Activated CD4-positive, alpha-beta T cell treated with anti-CD3 and anti-CD28 coated beads, Interleukin-2, amount 10 ng/mL, durations not matched to agents 24 days and 14 days (primary cell): ENCODE data around the gene CDYL. TPM values are rescaled to one million over a fixed set of nuclear protein-coding genes. Genes with fewer than 3 reads are reported as not detected.

ENCODE experiments used
- DNase-seq: peaks from one replicate; pipeline ENCODE4 v3.0.0; 2022
- H3K27ac Mint-ChIP-seq: one replicate; pipeline ENCODE4 v1.8.0; 2022; ENCODE audit warnings: mild to moderate bottlenecking, mixed read lengths
- H3K27me3 Mint-ChIP-seq: one replicate; pipeline ENCODE4 v1.8.0; 2022; ENCODE audit warnings: mixed read lengths
- H3K36me3 Mint-ChIP-seq: one replicate; pipeline ENCODE4 v1.8.0; 2022; ENCODE audit warnings: low read depth, mild to moderate bottlenecking, mixed read lengths
- H3K4me1 Mint-ChIP-seq: one replicate; pipeline ENCODE4 v1.8.0; 2021; ENCODE audit warnings: mixed read lengths
- H3K4me3 Mint-ChIP-seq: one replicate; pipeline ENCODE4 v1.8.0; 2022; ENCODE audit warnings: mild to moderate bottlenecking, moderate library complexity, mixed read lengths
- H3K9me3 Mint-ChIP-seq: one replicate; pipeline ENCODE4 v1.8.0; 2021; ENCODE audit warnings: mixed read lengths
- intact Hi-C: fragments of 100-400 bp; cut with micrococcal nuclease; formaldehyde crosslinking; loops from one replicate; pipeline ENCODE4 v1.15.1; 2023
- total RNA-seq: library from RNA; stranded (reverse); gene quantifications from 2 replicates; pipeline ENCODE4 v1.2.3, GENCODE V29; 2022

The CDYL gene
- total RNA-seq, 1 donor from 2014 or later: 23.4 TPM

DNA sequence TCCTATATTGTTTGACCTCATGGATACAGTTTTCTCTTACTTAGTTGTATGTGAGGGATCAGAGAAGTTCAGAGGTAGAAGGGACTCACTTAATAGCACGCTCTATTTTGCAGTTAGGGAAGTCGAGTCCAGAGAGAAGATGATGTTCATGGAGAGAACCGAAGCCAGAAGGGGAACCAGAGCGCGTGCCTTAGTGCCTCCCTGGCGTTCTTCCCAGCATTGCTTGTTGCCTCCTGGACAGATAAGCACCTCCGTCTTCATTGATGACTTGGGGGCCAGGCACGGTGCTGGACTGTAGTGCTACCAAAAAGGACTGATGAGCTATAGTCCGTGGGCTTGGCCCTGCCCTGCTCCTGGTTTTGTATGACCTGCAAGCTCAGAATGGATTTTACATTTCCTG lies 117.8 kb downstream of the CDYL start:
- H3K4me3 Mint-ChIP-seq: no peak overlapping the region
- H3K9me3 Mint-ChIP-seq: no peaks in the 10 kb centered on the region
- H3K27ac Mint-ChIP-seq: peak overlapping the region; percentile 34
- DNase-seq: peak; percentile 26
- intact Hi-C loops: no loop called here
- peaks cover 23% of the 10 kb centered on the region for H3K36me3 Mint-ChIP-seq
- no peaks in the 10 kb centered on the region for H3K27me3 Mint-ChIP-seq
- H3K4me1 Mint-ChIP-seq: no peaks in the 10 kb centered on the region

- Mint-ChIP-seq H3K9me3 (no peaks in the 10 kb centered on the region), H3K4me1 (no peaks in the 10 kb centered on the region), H3K27me3 (no peaks in the 10 kb centered on the region), H3K27ac (no peak overlapping the region), H3K4me3 (no peak overlapping the region), H3K36me3 (peaks cover 30% of the 10 kb centered on the region)
- intact Hi-C loops: no loop called here
- DNase-seq: peak; percentile 26
These were observed 119.8 kb downstream of the CDYL start for GRCh38 chr6:4895971-4896370.

- Mint-ChIP-seq H3K4me1 (no peaks in the 10 kb centered on the region), H3K4me3 (no peak overlapping the region), H3K27ac (no peak overlapping the region), H3K36me3 (peaks cover 30% of the 10 kb centered on the region), H3K27me3 (no peaks in the 10 kb centered on the region), H3K9me3 (no peaks in the 10 kb centered on the region)
- DNase-seq: peak; percentile 25
- intact Hi-C loops: no loop called here
These were observed 120.2 kb downstream of the CDYL start for GRCh38 chr6:4896401-4896800.

GRCh38 chr6:4899249-4900034 lies 123.2 kb downstream of the CDYL start:
- intact Hi-C loops: no loop called here
- Mint-ChIP-seq H3K36me3 (peaks cover 22% of the 10 kb centered on the region), H3K4me3 (no peak overlapping the region), H3K4me1 (peaks cover 2% of the 10 kb centered on the region), H3K27me3 (no peaks in the 10 kb centered on the region), H3K9me3 (no peaks in the 10 kb centered on the region), H3K27ac (no peak overlapping the region)
- peak; percentile 34 for DNase-seq

- intact Hi-C loops: no loop called here
- DNase-seq: peak; percentile 42
- Mint-ChIP-seq H3K9me3 (no peaks in the 10 kb centered on the region), H3K4me3 (no peak overlapping the region), H3K36me3 (peaks cover 15% of the 10 kb centered on the region), H3K27me3 (no peaks in the 10 kb centered on the region), H3K4me1 (peaks cover 10% of the 10 kb centered on the region), H3K27ac (no peak overlapping the region)
These were observed 125.3 kb downstream of the CDYL start for GRCh38 chr6:4901386-4902061.

DNA sequence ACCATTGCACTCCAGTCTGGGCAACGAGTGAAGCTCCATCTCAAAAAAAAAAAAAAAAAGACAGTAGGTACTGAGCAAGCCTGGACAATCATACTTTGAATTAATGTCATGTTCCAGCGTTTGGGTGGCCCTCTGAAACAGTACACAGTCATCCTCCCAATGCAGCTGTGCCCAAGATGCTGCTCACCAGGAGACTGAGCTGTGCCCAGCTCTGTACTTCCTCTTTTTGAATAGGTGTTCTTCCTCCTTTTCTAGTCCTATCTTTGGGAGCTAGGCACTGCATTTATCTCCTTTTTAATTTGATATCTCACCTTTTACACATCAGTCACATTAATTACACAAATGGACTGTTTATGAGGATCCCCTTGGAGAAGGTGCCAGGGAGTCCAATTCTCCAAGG lies 126.2 kb downstream of the CDYL start:
- no peaks in the 10 kb centered on the region for H3K9me3 Mint-ChIP-seq
- peak; percentile 32 for DNase-seq
- H3K36me3 Mint-ChIP-seq: peaks cover 15% of the 10 kb centered on the region
- intact Hi-C loops: no loop called here
- H3K27ac Mint-ChIP-seq: no peak overlapping the region
- peaks cover 17% of the 10 kb centered on the region for H3K4me1 Mint-ChIP-seq
- H3K27me3 Mint-ChIP-seq: no peaks in the 10 kb centered on the region
- no peak overlapping the region for H3K4me3 Mint-ChIP-seq

DNA sequence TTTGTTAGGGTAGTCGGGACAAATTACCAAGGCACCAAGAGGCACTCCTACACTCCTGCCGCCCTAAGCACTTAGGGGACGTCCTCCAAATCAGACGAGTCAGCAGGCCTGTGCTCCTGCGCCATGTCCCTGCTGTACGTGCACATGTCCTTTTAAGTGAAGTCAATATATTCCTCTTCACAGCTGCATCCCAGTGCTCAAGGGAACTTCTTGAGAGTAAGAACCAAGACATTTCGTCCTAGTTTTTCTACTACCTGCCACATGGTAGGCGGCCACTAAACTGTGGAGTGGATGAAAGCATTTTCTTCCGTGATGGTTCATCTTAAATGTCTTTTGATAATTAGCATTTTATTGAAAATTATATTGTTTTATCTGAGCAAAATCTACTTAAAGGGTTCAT lies 126.9 kb downstream of the CDYL start:
- intact Hi-C loops: no loop called here
- Mint-ChIP-seq H3K9me3 (no peaks in the 10 kb centered on the region), H3K27ac (no peak overlapping the region), H3K4me1 (peaks cover 24% of the 10 kb centered on the region), H3K4me3 (no peak overlapping the region), H3K27me3 (no peaks in the 10 kb centered on the region), H3K36me3 (peaks cover 12% of the 10 kb centered on the region)
- no peak for DNase-seq

GRCh38 chr6:4903751-4904370 lies 127.7 kb downstream of the CDYL start:
- Mint-ChIP-seq H3K36me3 (peaks cover 16% of the 10 kb centered on the region), H3K9me3 (no peaks in the 10 kb centered on the region), H3K27ac (no peak overlapping the region), H3K27me3 (no peaks in the 10 kb centered on the region), H3K4me3 (no peak overlapping the region), H3K4me1 (peaks cover 29% of the 10 kb centered on the region)
- intact Hi-C loops: no loop called here
- DNase-seq: no peak

DNA sequence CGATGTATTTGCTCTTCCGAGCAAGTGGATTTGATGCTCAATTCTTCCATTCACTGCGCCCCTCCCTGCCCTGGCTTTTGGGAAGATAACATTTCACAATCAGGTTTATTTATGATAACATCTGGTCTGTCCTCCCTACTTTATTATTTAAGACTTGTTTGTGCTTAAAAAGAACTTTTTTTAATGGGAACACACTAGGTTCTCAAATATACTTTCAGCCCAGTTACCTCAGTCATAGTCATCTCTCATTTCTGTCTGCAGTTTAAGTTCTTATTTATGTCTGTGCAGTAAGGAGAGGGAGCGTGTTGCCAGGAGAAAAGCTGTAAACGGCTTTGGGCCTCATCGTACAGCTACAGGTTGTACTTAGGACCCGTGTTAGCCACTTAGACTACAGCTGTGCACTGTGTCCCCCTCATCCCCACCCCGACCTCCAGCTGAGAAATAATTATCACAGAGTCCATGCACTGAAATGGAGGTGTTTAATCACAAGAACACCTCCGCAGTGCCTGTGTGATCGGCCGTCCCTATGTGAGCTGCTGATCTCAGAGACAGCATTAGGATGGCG lies 128.3 kb downstream of the CDYL start:
- no peak overlapping the region for H3K27ac Mint-ChIP-seq
- peaks cover 12% of the 10 kb centered on the region for H3K36me3 Mint-ChIP-seq
- H3K4me1 Mint-ChIP-seq: peaks cover 30% of the 10 kb centered on the region
- no peak overlapping the region for H3K4me3 Mint-ChIP-seq
- DNase-seq: no peak
- no peaks in the 10 kb centered on the region for H3K9me3 Mint-ChIP-seq
- no peaks in the 10 kb centered on the region for H3K27me3 Mint-ChIP-seq
- intact Hi-C loops: no loop called here

GRCh38 chr6:4905826-4906225 lies 129.6 kb downstream of the CDYL start:
- H3K9me3 Mint-ChIP-seq: no peaks in the 10 kb centered on the region
- DNase-seq: no peak
- no peaks in the 10 kb centered on the region for H3K27me3 Mint-ChIP-seq
- no peak overlapping the region for H3K27ac Mint-ChIP-seq
- H3K4me3 Mint-ChIP-seq: peak overlapping the region; percentile 66
- peaks cover 35% of the 10 kb centered on the region for H3K4me1 Mint-ChIP-seq
- peaks cover 10% of the 10 kb centered on the region for H3K36me3 Mint-ChIP-seq
- intact Hi-C loops: no loop called here

- Mint-ChIP-seq H3K4me3 (peak overlapping the region; percentile 66), H3K27ac (peak overlapping the region; percentile 69), H3K27me3 (no peaks in the 10 kb centered on the region), H3K36me3 (peaks cover 10% of the 10 kb centered on the region), H3K4me1 (peaks cover 35% of the 10 kb centered on the region), H3K9me3 (no peaks in the 10 kb centered on the region)
- DNase-seq: peak; percentile 64
- intact Hi-C loops: no loop called here
These were observed 130.4 kb downstream of the CDYL start for GRCh38 chr6:4906293-4907276.

GRCh38 chr6:4907602-4908001 lies 131.4 kb downstream of the CDYL start:
- Mint-ChIP-seq H3K4me1 (peaks cover 34% of the 10 kb centered on the region), H3K9me3 (no peaks in the 10 kb centered on the region), H3K36me3 (peaks cover 8% of the 10 kb centered on the region), H3K27me3 (no peaks in the 10 kb centered on the region), H3K27ac (peak overlapping the region; percentile 80), H3K4me3 (peak overlapping the region; percentile 65)
- intact Hi-C loops: no loop called here
- DNase-seq: no peak

GRCh38 chr6:4908062-4908461 lies 131.9 kb downstream of the CDYL start:
- H3K36me3 Mint-ChIP-seq: peaks cover 7% of the 10 kb centered on the region
- peak overlapping the region; percentile 65 for H3K4me3 Mint-ChIP-seq
- H3K4me1 Mint-ChIP-seq: peaks cover 33% of the 10 kb centered on the region
- no peaks in the 10 kb centered on the region for H3K27me3 Mint-ChIP-seq
- intact Hi-C loops: no loop called here
- DNase-seq: no peak
- no peaks in the 10 kb centered on the region for H3K9me3 Mint-ChIP-seq
- no peak overlapping the region for H3K27ac Mint-ChIP-seq
